ENCODE measurements around the gene RELN. TPM values are rescaled to one million over a fixed set of nuclear protein-coding genes. Genes with fewer than 3 reads are reported as not detected.

The RELN gene
- total RNA-seq, 1 donor: under 0.01 TPM

DNA sequence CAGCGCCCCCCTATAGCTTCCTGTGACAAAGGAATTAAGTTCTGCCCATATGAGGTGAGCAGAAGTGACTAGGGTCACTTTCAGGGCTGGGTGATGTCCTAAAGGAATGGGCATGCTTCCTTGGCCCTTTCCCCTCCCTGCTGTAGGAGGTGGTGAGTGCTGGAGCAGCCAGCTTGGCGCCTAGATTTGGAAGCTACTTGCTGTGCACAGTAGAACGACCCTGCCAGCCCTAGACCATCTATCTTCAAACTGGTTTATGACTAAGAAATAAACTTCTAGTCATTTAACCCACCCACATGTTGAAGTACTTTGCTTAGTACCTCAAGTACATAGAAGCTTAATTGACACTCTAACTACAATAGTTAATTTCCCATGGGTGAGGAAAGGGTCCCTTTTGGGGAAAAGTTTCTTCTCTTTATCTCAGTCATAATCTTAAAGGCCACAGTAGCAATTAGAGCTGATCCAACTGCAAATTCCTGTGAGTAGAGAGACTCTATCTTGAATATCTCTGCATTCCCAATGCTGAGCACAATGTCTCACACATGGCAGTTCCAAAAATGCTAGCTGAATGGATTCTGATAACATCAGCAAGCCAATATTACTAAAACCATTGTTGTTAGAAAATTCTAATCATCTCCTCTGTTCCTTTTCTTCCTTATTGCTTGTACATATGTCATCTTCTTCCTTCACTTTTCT is 227.2 kb downstream of the RELN start:
- H3K4me3 ChIP-seq (ENCODE audit: low read depth, low read length): no peak overlapping the region
- TF ChIP-seq, protein P1, sequence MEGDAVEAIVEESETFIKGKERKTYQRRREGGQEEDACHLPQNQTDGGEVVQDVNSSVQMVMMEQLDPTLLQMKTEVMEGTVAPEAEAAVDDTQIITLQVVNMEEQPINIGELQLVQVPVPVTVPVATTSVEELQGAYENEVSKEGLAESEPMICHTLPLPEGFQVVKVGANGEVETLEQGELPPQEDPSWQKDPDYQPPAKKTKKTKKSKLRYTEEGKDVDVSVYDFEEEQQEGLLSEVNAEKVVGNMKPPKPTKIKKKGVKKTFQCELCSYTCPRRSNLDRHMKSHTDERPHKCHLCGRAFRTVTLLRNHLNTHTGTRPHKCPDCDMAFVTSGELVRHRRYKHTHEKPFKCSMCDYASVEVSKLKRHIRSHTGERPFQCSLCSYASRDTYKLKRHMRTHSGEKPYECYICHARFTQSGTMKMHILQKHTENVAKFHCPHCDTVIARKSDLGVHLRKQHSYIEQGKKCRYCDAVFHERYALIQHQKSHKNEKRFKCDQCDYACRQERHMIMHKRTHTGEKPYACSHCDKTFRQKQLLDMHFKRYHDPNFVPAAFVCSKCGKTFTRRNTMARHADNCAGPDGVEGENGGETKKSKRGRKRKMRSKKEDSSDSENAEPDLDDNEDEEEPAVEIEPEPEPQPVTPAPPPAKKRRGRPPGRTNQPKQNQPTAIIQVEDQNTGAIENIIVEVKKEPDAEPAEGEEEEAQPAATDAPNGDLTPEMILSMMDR (IDR thresholded peaks at IDR 0.05; ENCODE audit: insufficient read depth, low read depth, low read length): no peak
- DNase-seq (ENCODE audit: low read depth): no peak

DNA sequence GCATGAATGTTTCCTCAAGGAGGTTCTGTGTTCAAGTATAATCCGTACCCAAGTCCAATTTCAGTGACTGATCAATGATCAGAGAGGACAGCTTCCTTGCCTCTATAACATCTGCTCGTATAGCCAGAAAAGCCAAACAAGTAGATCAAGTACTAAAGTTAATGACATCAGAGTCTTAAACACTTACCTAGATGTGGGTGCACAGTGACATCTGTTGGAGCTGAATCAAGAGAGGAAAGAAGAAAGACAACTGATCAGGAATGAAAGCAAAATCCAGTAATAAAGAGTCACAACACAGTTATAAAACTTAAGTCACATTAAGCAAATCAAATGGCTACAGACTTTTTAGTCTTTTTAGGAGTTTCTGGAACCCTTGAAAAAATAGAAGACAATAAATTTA is 236.5 kb downstream of the RELN start:
- TF ChIP-seq, protein P1 (IDR thresholded peaks at IDR 0.05; ENCODE audit: insufficient read depth, low read depth, low read length): no peak
- no peak overlapping the region for H3K4me3 ChIP-seq (ENCODE audit: low read depth, low read length)
- DNase-seq (ENCODE audit: low read depth): peak; percentile 9

DNA sequence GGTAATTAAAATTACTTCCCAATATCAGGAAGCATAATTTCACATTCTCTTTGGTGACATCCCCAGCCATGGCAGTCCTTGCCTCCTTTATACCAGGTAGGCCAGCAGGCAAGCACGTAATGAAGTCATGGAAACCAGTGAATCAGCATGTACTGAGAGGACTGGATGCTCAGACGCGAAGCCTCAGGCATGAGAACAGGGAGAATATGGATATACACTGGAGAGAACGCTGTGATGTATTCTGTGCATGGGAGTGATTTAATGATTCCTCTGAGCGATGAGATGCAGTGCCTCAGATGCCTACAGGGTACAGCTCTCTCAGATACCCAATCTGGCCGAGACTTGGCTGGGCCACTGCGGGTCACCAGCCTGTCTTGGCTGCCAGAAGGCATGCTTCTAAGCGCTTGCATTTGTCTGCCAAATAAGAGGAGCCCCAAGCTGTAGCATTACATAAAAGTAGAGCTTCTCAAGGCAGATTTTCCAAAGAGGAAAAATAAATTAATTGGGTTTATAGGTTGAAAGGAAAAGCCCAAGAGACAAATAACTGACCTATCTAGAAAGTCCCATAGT is 238.1 kb downstream of the RELN start:
- TF ChIP-seq, protein P1 (IDR thresholded peaks at IDR 0.05; ENCODE audit: insufficient read depth, low read depth, low read length): no peak
- no peak for DNase-seq (ENCODE audit: low read depth)
- no peak overlapping the region for H3K4me3 ChIP-seq (ENCODE audit: low read depth, low read length)

DNA sequence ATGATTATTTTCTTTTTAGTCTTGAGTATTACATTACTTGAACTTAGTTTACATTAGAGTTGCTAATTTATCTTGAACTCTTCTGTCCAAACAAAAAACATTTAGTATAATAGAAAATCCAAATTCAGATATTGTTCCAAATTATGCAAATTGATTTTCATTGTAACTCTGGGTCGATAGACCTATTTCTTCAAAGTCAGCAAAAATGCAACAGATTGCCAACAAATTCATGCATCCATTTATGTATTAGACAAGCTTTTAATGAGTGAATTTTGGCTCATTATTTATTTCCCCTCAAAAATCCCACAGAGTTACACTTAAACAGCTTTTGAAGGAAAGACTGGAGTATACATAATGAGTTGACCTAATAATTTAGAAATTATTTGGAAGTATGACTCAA is 240.8 kb downstream of the RELN start:
- TF ChIP-seq, protein P1 (IDR thresholded peaks at IDR 0.05; ENCODE audit: insufficient read depth, low read depth, low read length): no peak
- DNase-seq (ENCODE audit: low read depth): no peak
- H3K4me3 ChIP-seq (ENCODE audit: low read depth, low read length): no peak overlapping the region

DNA sequence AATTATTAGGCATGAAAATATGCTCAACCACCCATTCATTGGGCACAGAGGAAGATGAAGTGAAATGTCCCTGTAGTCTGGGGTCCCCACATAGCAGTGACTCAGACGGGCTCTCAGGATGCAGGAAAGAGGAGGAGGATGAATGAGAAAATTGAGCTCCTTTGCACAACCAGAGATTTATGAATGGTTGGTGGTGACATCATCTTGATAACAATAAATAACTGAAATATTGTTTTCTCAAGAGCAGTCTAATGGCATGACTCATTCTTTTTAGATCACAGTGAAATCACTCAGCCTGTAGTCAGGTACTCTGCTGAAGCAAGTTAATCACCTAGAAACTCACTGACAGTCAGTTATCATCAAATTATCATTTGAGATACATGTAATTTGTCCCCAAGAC is 254.1 kb downstream of the RELN start:
- H3K4me3 ChIP-seq (ENCODE audit: low read depth, low read length): no peak overlapping the region
- peak; percentile 29 for DNase-seq (ENCODE audit: low read depth)
- TF ChIP-seq, protein P1 (IDR thresholded peaks at IDR 0.05; ENCODE audit: insufficient read depth, low read depth, low read length): no peak

DNA sequence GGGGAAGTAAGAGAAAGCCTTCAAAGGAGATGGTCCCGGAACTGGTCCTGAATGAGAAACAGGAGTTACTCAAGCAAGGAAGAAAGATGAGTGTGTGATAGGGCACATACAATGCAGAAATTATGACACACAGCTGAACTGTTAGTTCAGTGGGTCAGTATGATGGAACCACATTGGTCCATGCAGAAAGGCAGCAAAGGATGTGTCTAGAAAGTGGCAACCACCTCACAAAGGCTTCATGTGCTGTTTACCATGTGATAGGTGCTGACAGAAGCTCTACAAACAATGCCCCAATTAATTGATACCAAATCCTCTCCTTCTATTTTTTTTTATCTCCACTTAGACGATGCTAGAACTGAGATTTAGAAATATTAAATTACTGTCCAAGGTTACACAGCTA is 258.3 kb downstream of the RELN start:
- TF ChIP-seq, protein P1 (IDR thresholded peaks at IDR 0.05; ENCODE audit: insufficient read depth, low read depth, low read length): no peak
- H3K4me3 ChIP-seq (ENCODE audit: low read depth, low read length): no peak overlapping the region
- no peak for DNase-seq (ENCODE audit: low read depth)

All from fibroblast of villous mesenchyme (primary cell).